VCaP (cell line): ENCODE measurements around the gene CAMTA2.
A peak's percentile ranks its signal among the peaks of the same experiment; 100 is the strongest.

Experiments
- H3K27ac ChIP-seq: fragments of 450-650 bp; 2 replicates; pipeline ENCODE4 v1.5.1; 2017
- TF ChIP-seq, protein P1 (sequence below): fragments of 450-650 bp; conservative IDR thresholded peaks from 2 replicates; pipeline ENCODE4 v1.5.1; 2017; ENCODE audit warnings: mild to moderate bottlenecking, moderate library complexity

The CAMTA2 gene

DNA sequence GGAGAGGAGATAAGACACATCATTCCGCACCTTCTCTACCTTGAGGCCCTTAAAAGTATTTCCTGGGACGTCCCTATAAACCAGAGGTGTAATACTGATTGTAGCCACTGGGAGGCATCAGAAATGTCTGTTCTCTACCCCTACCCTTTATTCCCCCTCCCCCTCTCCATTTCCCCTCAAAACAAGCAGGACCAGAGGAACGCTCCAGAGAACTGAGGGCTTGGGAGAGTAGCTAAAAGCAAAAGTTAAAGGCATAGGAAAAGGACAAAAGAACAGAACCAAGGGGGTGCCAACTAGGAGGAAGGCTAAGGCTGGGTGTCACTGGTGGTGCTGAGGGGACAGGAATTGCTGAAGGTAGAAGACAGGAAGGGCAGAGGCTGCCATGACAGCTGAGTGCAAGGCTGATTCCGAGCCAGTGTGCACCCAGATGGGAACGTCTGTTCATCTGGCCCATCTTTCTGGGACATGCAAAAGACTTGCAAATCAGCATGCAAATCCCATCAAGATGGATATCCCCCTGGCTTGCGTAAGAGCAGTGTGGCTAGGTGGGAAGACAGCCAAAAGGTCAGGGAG is 6.7 kb downstream of the CAMTA2 start:
- H3K27ac ChIP-seq, result no peak overlapping the region
- TF ChIP-seq, protein P1, sequence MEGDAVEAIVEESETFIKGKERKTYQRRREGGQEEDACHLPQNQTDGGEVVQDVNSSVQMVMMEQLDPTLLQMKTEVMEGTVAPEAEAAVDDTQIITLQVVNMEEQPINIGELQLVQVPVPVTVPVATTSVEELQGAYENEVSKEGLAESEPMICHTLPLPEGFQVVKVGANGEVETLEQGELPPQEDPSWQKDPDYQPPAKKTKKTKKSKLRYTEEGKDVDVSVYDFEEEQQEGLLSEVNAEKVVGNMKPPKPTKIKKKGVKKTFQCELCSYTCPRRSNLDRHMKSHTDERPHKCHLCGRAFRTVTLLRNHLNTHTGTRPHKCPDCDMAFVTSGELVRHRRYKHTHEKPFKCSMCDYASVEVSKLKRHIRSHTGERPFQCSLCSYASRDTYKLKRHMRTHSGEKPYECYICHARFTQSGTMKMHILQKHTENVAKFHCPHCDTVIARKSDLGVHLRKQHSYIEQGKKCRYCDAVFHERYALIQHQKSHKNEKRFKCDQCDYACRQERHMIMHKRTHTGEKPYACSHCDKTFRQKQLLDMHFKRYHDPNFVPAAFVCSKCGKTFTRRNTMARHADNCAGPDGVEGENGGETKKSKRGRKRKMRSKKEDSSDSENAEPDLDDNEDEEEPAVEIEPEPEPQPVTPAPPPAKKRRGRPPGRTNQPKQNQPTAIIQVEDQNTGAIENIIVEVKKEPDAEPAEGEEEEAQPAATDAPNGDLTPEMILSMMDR, result peak; percentile 69

DNA sequence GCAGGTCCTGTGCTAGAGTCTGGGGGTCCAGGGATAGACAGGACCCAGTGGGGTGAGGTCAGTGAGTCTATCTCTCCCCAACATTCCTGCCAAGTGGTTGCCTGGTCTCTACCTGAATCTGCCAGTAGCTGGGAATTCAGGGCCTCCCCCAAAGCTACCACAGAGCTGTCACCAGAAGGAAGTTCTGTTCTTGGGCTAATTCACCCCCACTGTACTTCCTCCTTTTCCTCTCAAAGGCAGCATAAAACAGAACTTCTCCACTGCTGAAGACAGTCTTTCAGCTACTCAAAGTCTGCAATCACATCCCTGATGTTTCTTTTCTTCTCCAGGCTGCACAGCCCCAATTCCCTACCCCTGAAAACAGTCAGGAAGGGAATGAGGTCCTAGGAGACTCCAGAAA is 8.7 kb downstream of the CAMTA2 start:
- TF ChIP-seq, protein P1, result no peak
- H3K27ac ChIP-seq, result no peak overlapping the region

DNA sequence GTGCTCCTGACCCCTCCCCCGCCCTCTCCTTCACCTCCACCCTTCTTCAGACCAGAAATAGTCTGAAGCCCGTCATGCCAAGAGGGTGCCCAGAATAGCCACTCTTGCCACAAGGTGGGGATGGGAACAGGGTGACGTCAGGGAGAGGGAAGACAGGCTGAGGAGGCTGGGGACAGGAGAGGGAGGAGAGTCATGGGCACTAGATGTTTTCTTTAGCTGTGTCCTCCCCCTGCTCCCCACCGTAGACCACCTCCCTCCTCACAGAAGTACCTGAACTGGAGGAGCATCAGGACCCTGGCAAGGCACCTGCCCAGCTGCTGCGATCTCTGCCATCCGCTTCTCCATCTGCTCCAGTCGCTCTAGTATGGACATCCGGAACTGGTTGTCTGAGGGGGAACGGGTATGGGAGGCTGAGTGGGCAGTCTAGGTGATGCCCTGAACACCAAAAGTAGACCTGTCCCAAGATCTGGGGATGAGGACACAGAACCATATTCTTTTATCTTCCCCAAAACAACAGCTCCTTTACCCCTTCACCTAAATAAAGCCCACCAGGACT is 13.3 kb downstream of the CAMTA2 start:
- no peak overlapping the region for H3K27ac ChIP-seq
- TF ChIP-seq, protein P1, result no peak

DNA sequence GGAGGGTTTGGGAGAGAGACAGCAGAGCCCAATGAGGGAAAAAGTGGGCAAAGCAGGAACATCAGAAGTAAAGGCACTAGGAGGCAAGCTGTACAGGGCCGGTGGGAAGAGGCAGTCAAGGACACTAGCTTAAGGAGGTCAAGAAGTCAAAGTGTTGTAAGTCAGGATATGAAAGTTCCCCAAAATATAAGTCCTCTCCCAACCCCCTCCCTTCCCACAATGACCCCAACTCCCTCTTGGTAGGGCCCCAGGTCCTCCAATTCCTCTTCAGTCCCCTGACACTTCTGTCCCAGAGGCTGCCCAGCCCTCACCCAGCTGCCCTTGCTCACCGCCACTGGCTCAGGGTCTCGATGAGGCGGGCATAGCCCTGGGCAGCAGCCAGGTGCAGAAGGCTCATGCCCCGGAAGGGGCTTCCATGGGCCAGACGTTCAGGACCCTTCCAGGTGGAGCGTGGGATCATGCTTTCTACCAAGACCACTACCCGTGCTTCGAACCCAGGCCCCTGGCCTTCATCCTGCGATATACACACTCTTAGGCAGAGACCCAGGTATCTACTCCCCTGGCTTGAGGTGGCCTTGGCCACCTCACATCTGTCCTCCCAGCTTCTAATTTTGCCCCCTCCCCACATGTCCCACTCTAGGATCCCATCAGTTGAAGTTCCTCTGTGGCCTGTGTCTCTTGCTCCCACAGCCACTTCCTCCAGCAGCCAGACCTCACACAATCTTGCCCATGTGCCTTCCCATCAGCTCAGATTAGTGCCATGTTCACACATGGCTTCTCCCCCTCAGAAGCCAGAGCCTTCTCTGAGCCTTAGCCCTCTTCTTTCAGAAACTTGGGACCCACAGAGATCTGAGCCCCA is 14.0 kb downstream of the CAMTA2 start:
- no peak overlapping the region for H3K27ac ChIP-seq
- TF ChIP-seq, protein P1, result no peak

DNA sequence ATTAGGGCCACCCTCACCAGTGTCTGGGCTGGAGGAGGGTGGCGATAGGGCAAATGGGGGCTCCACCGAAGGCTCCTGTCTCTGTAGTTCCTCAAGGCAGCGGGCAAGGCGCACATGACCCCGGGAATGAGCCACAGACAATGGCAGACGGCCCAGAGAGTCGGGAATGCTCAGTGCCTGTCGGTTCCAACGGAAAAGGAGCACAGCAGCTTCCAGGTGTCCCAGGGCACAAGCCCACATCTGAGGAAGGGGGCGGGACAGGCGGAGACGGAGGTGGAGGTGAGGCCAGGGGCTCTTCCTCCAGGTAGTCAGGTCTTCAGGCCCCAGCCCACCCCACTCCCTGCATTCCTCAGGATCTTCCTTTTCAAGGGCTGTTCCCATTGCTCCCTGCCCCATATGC is 14.7 kb downstream of the CAMTA2 start:
- TF ChIP-seq, protein P1, result no peak
- H3K27ac ChIP-seq, result no peak overlapping the region

DNA sequence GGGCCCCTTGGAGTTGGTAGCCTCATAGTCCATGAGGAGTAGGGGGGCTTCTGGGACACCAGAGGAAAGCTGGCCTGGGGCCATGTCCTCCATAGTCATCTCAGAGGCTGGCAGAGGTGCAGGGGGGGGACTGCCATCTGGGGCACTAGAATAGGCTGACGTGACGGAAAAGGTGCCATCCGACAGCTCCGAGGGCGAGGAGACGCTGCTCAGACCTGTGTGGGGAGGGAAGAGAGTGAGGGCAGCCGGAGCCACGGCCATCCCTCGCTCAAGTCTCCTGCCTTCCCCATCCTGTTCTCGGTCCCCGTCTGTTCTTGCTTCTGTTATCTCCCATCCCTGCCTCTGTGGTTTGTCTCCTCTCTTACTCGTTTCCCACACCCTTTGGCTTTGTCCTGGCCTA is 15.2 kb downstream of the CAMTA2 start:
- no peak overlapping the region for H3K27ac ChIP-seq
- TF ChIP-seq, protein P1, result no peak

DNA sequence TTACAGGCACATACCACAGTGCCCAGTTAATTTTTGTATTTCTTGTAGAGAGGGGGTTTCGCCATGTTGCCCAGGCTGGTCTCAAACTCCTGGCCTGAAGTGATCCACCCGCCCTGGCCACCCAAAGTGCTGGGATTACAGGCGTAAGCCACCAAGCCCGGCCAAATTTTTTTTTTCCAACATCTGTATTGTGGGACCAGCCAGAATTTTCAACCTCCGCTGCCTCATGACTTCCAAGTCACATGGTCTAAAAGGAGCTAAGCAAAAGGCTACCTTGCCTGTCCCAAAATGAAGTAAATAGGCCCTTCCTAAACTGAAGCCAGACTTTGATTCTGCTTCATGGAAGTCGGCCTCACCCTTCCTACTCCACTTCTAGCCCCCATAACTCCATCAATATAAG is 15.6 kb downstream of the CAMTA2 start:
- H3K27ac ChIP-seq, result no peak overlapping the region
- TF ChIP-seq, protein P1, result no peak
